Measurements from ENCODE around the gene CSTPP1.

Gene CSTPP1

GRCh38 chr11:47107744-47108143 lies 171.2 kb downstream of the CSTPP1 start:
- Histone ChIP-seq H3K9ac (ENCODE audit: low read length) (no peak overlapping the region), H3F3A (ENCODE audit: insufficient read depth) (no peaks in the 10 kb centered on the region), H3K79me2 (ENCODE audit: insufficient read depth, low read length) (no peaks in the 10 kb centered on the region), H2AFZ (ENCODE audit: low read depth, low read length, severe bottlenecking) (no peak overlapping the region), H3K27me3 (ENCODE audit: low read length) (no peaks in the 10 kb centered on the region), H3K9me2 (replicated peaks; ENCODE audit: insufficient read depth, low read length) (no peaks in the 10 kb centered on the region), H3K4me3 (ENCODE audit: insufficient read depth, low read length, poor library complexity, severe bottlenecking) (no peak overlapping the region), H3K9me3 (ENCODE audit: insufficient read depth, low read length) (no peaks in the 10 kb centered on the region), H3K36me3 (ENCODE audit: low read length) (no peaks in the 10 kb centered on the region), H4K20me1 (ENCODE audit: low read depth, low read length) (no peaks in the 10 kb centered on the region), H3K4me2 (ENCODE audit: low read depth, low read length, poor library complexity, severe bottlenecking) (no peak overlapping the region), H3K27ac (ENCODE audit: low read depth, low read length) (no peak overlapping the region)
- TF ChIP-seq EZH2phosphoT487 (conservative IDR thresholded peaks at IDR 0.05; ENCODE audit: low read length) (no peak), CTCF (IDR thresholded peaks at IDR 0.05; ENCODE audit: insufficient read depth, low read length, poor library complexity, severe bottlenecking) (no peak)

GRCh38 chr11:47108214-47108613 lies 171.7 kb downstream of the CSTPP1 start:
- no peaks in the 10 kb centered on the region for H4K20me1 ChIP-seq (ENCODE audit: low read depth, low read length)
- H3K79me2 ChIP-seq (ENCODE audit: insufficient read depth, low read length), result no peaks in the 10 kb centered on the region
- no peak for TF ChIP-seq EZH2phosphoT487 (conservative IDR thresholded peaks at IDR 0.05; ENCODE audit: low read length)
- TF ChIP-seq CTCF (IDR thresholded peaks at IDR 0.05; ENCODE audit: insufficient read depth, low read length, poor library complexity, severe bottlenecking), result no peak
- H3K27ac ChIP-seq (ENCODE audit: low read depth, low read length), result no peak overlapping the region
- H3F3A ChIP-seq (ENCODE audit: insufficient read depth), result no peaks in the 10 kb centered on the region
- no peak overlapping the region for H3K9ac ChIP-seq (ENCODE audit: low read length)
- H3K27me3 ChIP-seq (ENCODE audit: low read length), result no peaks in the 10 kb centered on the region
- no peak overlapping the region for H2AFZ ChIP-seq (ENCODE audit: low read depth, low read length, severe bottlenecking)
- H3K4me3 ChIP-seq (ENCODE audit: insufficient read depth, low read length, poor library complexity, severe bottlenecking), result no peak overlapping the region
- no peaks in the 10 kb centered on the region for H3K9me2 ChIP-seq (replicated peaks; ENCODE audit: insufficient read depth, low read length)
- no peak overlapping the region for H3K4me2 ChIP-seq (ENCODE audit: low read depth, low read length, poor library complexity, severe bottlenecking)
- H3K9me3 ChIP-seq (ENCODE audit: insufficient read depth, low read length), result no peaks in the 10 kb centered on the region
- no peaks in the 10 kb centered on the region for H3K36me3 ChIP-seq (ENCODE audit: low read length)

DNA sequence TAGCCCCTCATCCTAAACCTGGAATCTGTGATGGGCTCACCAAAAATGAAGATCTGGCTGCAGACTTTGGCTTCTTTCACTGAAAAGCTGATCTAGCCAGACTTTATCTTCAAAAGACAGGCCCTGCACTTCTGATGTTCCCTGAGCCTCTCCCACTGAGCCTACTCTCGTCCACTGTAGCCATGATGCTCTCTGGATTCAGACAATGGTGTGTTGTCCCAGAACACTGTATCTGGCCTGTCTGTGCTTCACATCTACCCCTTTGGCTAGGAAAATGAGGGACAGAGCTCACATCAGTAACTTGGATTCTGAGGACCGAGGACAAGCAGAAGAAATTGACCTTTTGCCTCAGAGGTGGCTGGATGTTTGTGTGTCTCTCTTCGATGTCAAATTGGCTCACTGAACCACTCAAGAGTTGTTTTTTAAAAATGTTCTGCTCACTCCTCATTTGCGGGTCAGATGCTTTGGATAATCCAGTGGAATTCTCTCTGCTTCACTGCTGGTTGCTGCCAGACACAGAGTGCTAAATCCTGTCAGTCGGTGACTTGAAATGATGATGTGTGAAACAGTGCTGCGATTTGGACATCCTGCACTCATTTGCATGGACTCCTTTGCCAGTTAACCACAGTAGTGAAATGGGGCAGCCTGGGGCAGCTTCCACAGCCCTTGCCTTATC lies 172.6 kb downstream of the CSTPP1 start:
- H3K4me3 ChIP-seq (ENCODE audit: insufficient read depth, low read length, poor library complexity, severe bottlenecking), result no peak overlapping the region
- no peaks in the 10 kb centered on the region for H3K27me3 ChIP-seq (ENCODE audit: low read length)
- H3K9me3 ChIP-seq (ENCODE audit: insufficient read depth, low read length), result no peaks in the 10 kb centered on the region
- H2AFZ ChIP-seq (ENCODE audit: low read depth, low read length, severe bottlenecking), result no peak overlapping the region
- H3K27ac ChIP-seq (ENCODE audit: low read depth, low read length), result no peak overlapping the region
- H3K4me2 ChIP-seq (ENCODE audit: low read depth, low read length, poor library complexity, severe bottlenecking), result no peak overlapping the region
- no peaks in the 10 kb centered on the region for H3K79me2 ChIP-seq (ENCODE audit: insufficient read depth, low read length)
- H4K20me1 ChIP-seq (ENCODE audit: low read depth, low read length), result no peaks in the 10 kb centered on the region
- H3K9me2 ChIP-seq (replicated peaks; ENCODE audit: insufficient read depth, low read length), result no peaks in the 10 kb centered on the region
- H3F3A ChIP-seq (ENCODE audit: insufficient read depth), result no peaks in the 10 kb centered on the region
- H3K36me3 ChIP-seq (ENCODE audit: low read length), result no peaks in the 10 kb centered on the region
- TF ChIP-seq CTCF (IDR thresholded peaks at IDR 0.05; ENCODE audit: insufficient read depth, low read length, poor library complexity, severe bottlenecking), result no peak
- TF ChIP-seq EZH2phosphoT487 (conservative IDR thresholded peaks at IDR 0.05; ENCODE audit: low read length), result no peak
- no peak overlapping the region for H3K9ac ChIP-seq (ENCODE audit: low read length)
